ENCODE data around the gene NCKAP5L.
"Not testable (repeated sequence)": the region's sequence is repeated elsewhere in the genome, so short reads cannot be mapped to it uniquely, and the experiment has no call there.

Gene NCKAP5L

GRCh38 chr12:49864798-49865090 is 36.5 kb upstream of the NCKAP5L start:
- DNase-seq (ENCODE audit: low read depth in 2 of 2) = no peak

GRCh38 chr12:49863946-49864797 is 36.0 kb upstream of the NCKAP5L start:
- no peak for DNase-seq (ENCODE audit: low read depth in 2 of 2)

- not testable (repeated sequence) for DNase-seq (ENCODE audit: low read depth in 2 of 2)
Measured at GRCh38 chr12:49860921-49861320, 32.7 kb upstream of the NCKAP5L start.

- not testable (repeated sequence) for DNase-seq (ENCODE audit: low read depth in 2 of 2)
Measured at GRCh38 chr12:49855890-49856289, 27.7 kb upstream of the NCKAP5L start.

GRCh38 chr12:49854976-49855375 is 26.8 kb upstream of the NCKAP5L start:
- DNase-seq (ENCODE audit: low read depth in 2 of 2) = no peak

- DNase-seq (ENCODE audit: low read depth in 2 of 2) = no peak
Measured at GRCh38 chr12:49853671-49854070, 25.5 kb upstream of the NCKAP5L start.

GRCh38 chr12:49847161-49847560 is 18.9 kb upstream of the NCKAP5L start:
- no peak for DNase-seq (ENCODE audit: low read depth in 2 of 2)

- DNase-seq (ENCODE audit: low read depth in 2 of 2) = no peak
Measured at GRCh38 chr12:49846032-49846431, 17.8 kb upstream of the NCKAP5L start.

GRCh38 chr12:49843876-49844437 is 15.7 kb upstream of the NCKAP5L start:
- DNase-seq (ENCODE audit: low read depth in 2 of 2) = no peak

- no peak for DNase-seq (ENCODE audit: low read depth in 2 of 2)
Measured at GRCh38 chr12:49843411-49843810, 15.2 kb upstream of the NCKAP5L start.

GRCh38 chr12:49842519-49843352 is 14.5 kb upstream of the NCKAP5L start, which contains the start of gene BCDIN3D:
TSS of gene BCDIN3D (minus strand) at chr12:49843106. CDS start at chr12:49843087, 19 bp downstream.
- peak; percentile 93 for DNase-seq (ENCODE audit: low read depth in 2 of 2)

- no peak for DNase-seq (ENCODE audit: low read depth in 2 of 2)
Measured at GRCh38 chr12:49838973-49839633, 10.9 kb upstream of the NCKAP5L start.

GRCh38 chr12:49832836-49833421 is 4.7 kb upstream of the NCKAP5L start:
- DNase-seq (ENCODE audit: low read depth in 2 of 2) = no peak

GRCh38 chr12:49831717-49832116 is 3.5 kb upstream of the NCKAP5L start:
- DNase-seq (ENCODE audit: low read depth in 2 of 2) = no peak

GRCh38 chr12:49827401-49828099 is 663 bp downstream of the NCKAP5L start:
- peak; percentile 31 to 36 for DNase-seq (ENCODE audit: low read depth in 2 of 2)

GRCh38 chr12:49827051-49827400 is 1.2 kb downstream of the NCKAP5L start:
- no peak for DNase-seq (ENCODE audit: low read depth in 2 of 2)

GRCh38 chr12:49825971-49826421 is 2.2 kb downstream of the NCKAP5L start:
- DNase-seq (ENCODE audit: low read depth in 2 of 2) = no peak

GRCh38 chr12:49825360-49825970 is 2.7 kb downstream of the NCKAP5L start:
- DNase-seq (ENCODE audit: low read depth in 2 of 2) = no peak

GRCh38 chr12:49824895-49825294 is 3.3 kb downstream of the NCKAP5L start:
- DNase-seq (ENCODE audit: low read depth in 2 of 2) = no peak

GRCh38 chr12:49824416-49824815 is 3.8 kb downstream of the NCKAP5L start:
- DNase-seq (ENCODE audit: low read depth in 2 of 2) = no peak

GRCh38 chr12:49823951-49824350 is 4.3 kb downstream of the NCKAP5L start:
- DNase-seq (ENCODE audit: low read depth in 2 of 2) = no peak

Data from stimulated activated CD8-positive, alpha-beta memory T cell treated with anti-CD3 and anti-CD28 coated beads, Interleukin-2, amount 100 ng/mL, for 48 hours (primary cell).